Psoas muscle (tissue), 8 donors: ENCODE results near the gene ERP44. TPM values are rescaled to one million over a fixed set of nuclear protein-coding genes. Genes with fewer than 3 reads are reported as not detected.

Experiments used
- ATAC-seq, 4 donors: fragments of 200-7000 bp; cut with Tn5 transposase; one replicate each; pipeline ENCODE4 v1.9.1; 2020; ENCODE audit warnings: moderate library complexity in 3 of 4, mild to moderate bottlenecking in 2 of 4
- DNase-seq, 2 donors: peaks; one replicate each; pipeline ENCODE4 v3.0.0-alpha.2; 2020
- H3K27ac ChIP-seq: fragments of 200-600 bp; one replicate; pipeline ENCODE4 v1.8.0; 2022
- H3K27me3 ChIP-seq, 3 donors: fragments of 200-600 bp in 1 of 3; one replicate each; pipeline versions ENCODE4 v1.6.1 to v1.8.0; 2013 to 2022; ENCODE audit warnings: low read length in 2 of 3, mild to moderate bottlenecking in 2 of 3, moderate library complexity in 1 of 3; ENCODE audit not compliant: insufficient read depth in 3 of 3
- H3K36me3 ChIP-seq, 2 donors: fragments of 200-600 bp in 1 of 2; one replicate each; pipeline versions ENCODE4 v1.6.1 to v1.8.0; 2013 to 2022; ENCODE audit warnings: low read depth in 1 of 2, mild to moderate bottlenecking in 1 of 2, moderate library complexity in 1 of 2; ENCODE audit not compliant: insufficient read depth in 1 of 2
- H3K4me1 ChIP-seq: fragments of 200-600 bp; one replicate; pipeline ENCODE4 v1.8.0; 2022
- H3K4me3 ChIP-seq: fragments of 200-600 bp; one replicate; pipeline ENCODE4 v1.8.0; 2022; ENCODE audit warnings: mild to moderate bottlenecking
- H3K9me3 ChIP-seq: fragments of 200-600 bp; one replicate; pipeline ENCODE4 v1.8.0; 2022
- WGBS, 3 donors: extraction: QIAGEN DNeasy Blood & Tissue Kit; methylation state at CpG; one replicate each; pipeline versions ENCODE4 v1.1.6 to v1.1.7; 2013; 5-methylcytosine and 5-hydroxymethylcytosine counted together
- intact Hi-C, 2 donors: fragments of 100-400 bp; cut with DNase I; formaldehyde crosslinking; loops; one replicate each; pipeline versions ENCODE4 v1.11.0 to v1.14.2; 2022
- polyA plus RNA-seq, 3 donors: library from polyadenylated mRNA; stranded (reverse); fragments of 200-250 nt; gene quantifications; one replicate each; pipeline ENCODE4 v1.2.3, GENCODE V29; 2013
- total RNA-seq, 4 donors: library from RNA; stranded (reverse); fragmentation: NEBNext Ultra II Directional in 2 of 4; extraction: Animal tissue kit (Norgen Biotek cat#: 25700) in 2 of 4; gene quantifications; one replicate each; pipeline versions ENCODE4 v1.2.1 to v1.2.4, GENCODE V29; 2021 to 2023
- TF ChIP-seq, protein P1 (sequence below): fragments of 200-600 bp; IDR thresholded peaks from one replicate; pipeline ENCODE4 v1.8.0; 2022; ENCODE audit warnings: antibody characterized with exemption
- donor health status: healthy with polysubstance abuse.
- donor health status: DM: no; HTN: no; CAD: no; lungs with moderate emphysema.
- donor health status: Bipolar disorder and iron deficiency.
- donor health status: healthy.
- donor health status: DM: yes; HTN: yes; CAD: no.
- donor health status: DM: no; HTN: no; CAD: no.
- donor health status: DM: no; HTN: no; CAD: no.
- donor health status: DM: yes; HTN: yes; CAD: no.

Gene ERP44
- total and polyA plus RNA-seq, 7 donors, result 7.5 to 14.3 (median 10.9) TPM

GRCh38 chr9:99966716-99967115, 132.1 kb downstream of the ERP44 start:
- no peaks in the 10 kb centered on the region for H3K4me1 ChIP-seq
- no peaks in the 10 kb centered on the region for H3K27me3 ChIP-seq
- H3K4me3 ChIP-seq, result no peak overlapping the region
- peaks cover 0 to 58% of the 10 kb centered on the region in 2 donors for H3K36me3 ChIP-seq
- intact Hi-C loops, result no loop called here
- ATAC-seq, result no peak
- 43 to 64% (median 53%) methylated on average over 2 of the region's 2 CpGs for WGBS, 3 donors
- TF ChIP-seq, protein P1, sequence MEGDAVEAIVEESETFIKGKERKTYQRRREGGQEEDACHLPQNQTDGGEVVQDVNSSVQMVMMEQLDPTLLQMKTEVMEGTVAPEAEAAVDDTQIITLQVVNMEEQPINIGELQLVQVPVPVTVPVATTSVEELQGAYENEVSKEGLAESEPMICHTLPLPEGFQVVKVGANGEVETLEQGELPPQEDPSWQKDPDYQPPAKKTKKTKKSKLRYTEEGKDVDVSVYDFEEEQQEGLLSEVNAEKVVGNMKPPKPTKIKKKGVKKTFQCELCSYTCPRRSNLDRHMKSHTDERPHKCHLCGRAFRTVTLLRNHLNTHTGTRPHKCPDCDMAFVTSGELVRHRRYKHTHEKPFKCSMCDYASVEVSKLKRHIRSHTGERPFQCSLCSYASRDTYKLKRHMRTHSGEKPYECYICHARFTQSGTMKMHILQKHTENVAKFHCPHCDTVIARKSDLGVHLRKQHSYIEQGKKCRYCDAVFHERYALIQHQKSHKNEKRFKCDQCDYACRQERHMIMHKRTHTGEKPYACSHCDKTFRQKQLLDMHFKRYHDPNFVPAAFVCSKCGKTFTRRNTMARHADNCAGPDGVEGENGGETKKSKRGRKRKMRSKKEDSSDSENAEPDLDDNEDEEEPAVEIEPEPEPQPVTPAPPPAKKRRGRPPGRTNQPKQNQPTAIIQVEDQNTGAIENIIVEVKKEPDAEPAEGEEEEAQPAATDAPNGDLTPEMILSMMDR, result no peak
- no peak overlapping the region for H3K27ac ChIP-seq
- no peak for DNase-seq
- no peaks in the 10 kb centered on the region for H3K9me3 ChIP-seq

DNA sequence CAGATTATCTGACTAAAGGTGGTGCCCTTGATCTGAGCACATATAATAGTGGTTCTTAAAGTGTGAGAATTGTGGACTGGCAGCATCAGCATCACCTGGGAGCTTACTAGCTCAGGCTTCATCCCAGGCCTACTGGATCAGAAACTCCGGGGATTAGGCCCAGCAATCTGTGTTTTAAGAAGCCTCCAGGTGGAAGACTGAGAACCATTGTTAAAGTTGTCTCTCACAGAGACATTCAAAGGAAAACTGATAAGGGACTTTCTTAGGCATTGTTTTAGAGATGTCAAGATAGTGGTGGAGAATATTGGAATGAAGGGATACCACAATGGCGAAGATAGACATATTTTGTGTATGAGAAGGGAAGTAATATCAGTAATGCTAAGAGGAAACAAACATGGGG, 132.8 kb downstream of the ERP44 start:
- TF ChIP-seq, protein P1, result no peak
- Histone ChIP-seq H3K4me3 (no peak overlapping the region), H3K36me3 (peaks cover 0 to 63% of the 10 kb centered on the region in 2 donors), H3K27ac (no peak overlapping the region), H3K9me3 (no peaks in the 10 kb centered on the region), H3K4me1 (no peaks in the 10 kb centered on the region), H3K27me3 (no peaks in the 10 kb centered on the region)
- intact Hi-C loops, result no loop called here
- ATAC-seq (no peak), DNase-seq (no peak)
- WGBS, 3 donors, result 96 to 97% (median 96%) methylated on average over 2 of the region's 2 CpGs

DNA sequence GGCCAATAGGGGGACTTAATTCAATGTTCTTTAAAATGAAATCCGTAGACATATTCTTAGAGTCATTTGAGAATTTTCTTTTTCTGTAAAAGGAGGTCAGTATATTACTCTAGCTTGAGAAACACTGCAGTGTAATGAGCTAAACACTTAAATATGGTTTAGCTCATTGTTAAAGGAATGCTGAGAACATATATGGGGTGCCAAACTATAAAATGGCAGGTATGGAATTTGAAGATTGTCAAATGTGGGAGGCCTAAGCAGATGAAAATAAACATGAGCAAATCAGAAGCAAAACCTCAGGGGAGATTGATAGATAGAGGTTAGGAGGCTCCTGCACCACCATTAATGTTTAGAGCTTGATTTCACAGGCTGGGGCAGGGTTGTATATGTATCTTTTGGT, 134.5 kb downstream of the ERP44 start:
- no peak for DNase-seq
- Histone ChIP-seq H3K4me3 (no peak overlapping the region), H3K9me3 (no peaks in the 10 kb centered on the region), H3K27ac (no peak overlapping the region), H3K4me1 (no peaks in the 10 kb centered on the region), H3K36me3 (peaks cover 0 to 63% of the 10 kb centered on the region in 2 donors), H3K27me3 (no peaks in the 10 kb centered on the region)
- intact Hi-C loops, result no loop called here
- 82 to 89% (median 83%) methylated on average over 1 of the region's 1 CpG for WGBS, 3 donors
- TF ChIP-seq, protein P1, result no peak
- no peak for ATAC-seq

- ATAC-seq, result no peak
- H3K36me3 ChIP-seq, result peaks cover 0 to 47% of the 10 kb centered on the region in 2 donors
Observed at GRCh38 chr9:99962680-99963261, 136.0 kb downstream of the ERP44 start.

More at GRCh38 chr9:99962680-99963261, 136.0 kb downstream of the ERP44 start:
- no peak overlapping the region for H3K4me3 ChIP-seq
- no peak for DNase-seq
- no peaks in the 10 kb centered on the region for H3K4me1 ChIP-seq
- H3K9me3 ChIP-seq, result no peaks in the 10 kb centered on the region
- H3K27me3 ChIP-seq, result no peaks in the 10 kb centered on the region
- intact Hi-C loops, result no loop called here
- WGBS, 3 donors, result 94 to 97% (median 97%) methylated on average over 1 of the region's 1 CpG
- no peak overlapping the region for H3K27ac ChIP-seq
- TF ChIP-seq, protein P1, result no peak
